ENCODE data around the gene PDE3B. TPM values are rescaled to one million over a fixed set of nuclear protein-coding genes. Genes with fewer than 3 reads are reported as not detected.

PDE3B gene

GRCh38 chr11:14914536-14914935 is 270.9 kb downstream of the PDE3B start:
- Histone ChIP-seq H3K27me3 (ENCODE audit: control insufficient read depth, insufficient read depth, low read length) (peaks cover 28% of the 10 kb centered on the region), H3K9ac (ENCODE audit: low read depth, low read length) (no peak overlapping the region), H3K9me3 (replicated peaks; ENCODE audit: low read length) (no peaks in the 10 kb centered on the region), H3K4me1 (ENCODE audit: control insufficient read depth, insufficient read depth, low read length) (no peaks in the 10 kb centered on the region), H3K4me2 (ENCODE audit: low read length) (no peak overlapping the region), H3K4me3 (ENCODE audit: low read length) (no peak overlapping the region), H3K36me3 (ENCODE audit: insufficient read depth, low read length) (no peaks in the 10 kb centered on the region)

- Histone ChIP-seq H3K4me2 (ENCODE audit: low read length) (no peak overlapping the region), H3K4me1 (ENCODE audit: control insufficient read depth, insufficient read depth, low read length) (no peaks in the 10 kb centered on the region), H3K4me3 (ENCODE audit: low read length) (no peak overlapping the region), H3K36me3 (ENCODE audit: insufficient read depth, low read length) (no peaks in the 10 kb centered on the region), H3K27me3 (ENCODE audit: control insufficient read depth, insufficient read depth, low read length) (peaks cover 32% of the 10 kb centered on the region), H3K9ac (ENCODE audit: low read depth, low read length) (no peak overlapping the region), H3K9me3 (replicated peaks; ENCODE audit: low read length) (no peaks in the 10 kb centered on the region)
These were observed 272.8 kb downstream of the PDE3B start for GRCh38 chr11:14916403-14916802.

Small RNAs within 50 kb of the gene (small RNA-seq; reads per million reads assigned to genes)
- gene CALCP, result not detected
